Measurements from ENCODE around the gene NOD2.

GRCh38 chr16:50688867-50689266 is 4.5 kb upstream of the NOD2 start:
- TF ChIP-seq CTCF (IDR thresholded peaks at IDR 0.05) (no peak), ZFX (IDR thresholded peaks at IDR 0.05; ENCODE audit: borderline replicate concordance) (no peak)
